CD14-positive monocyte (primary cell): Measurements from ENCODE around the gene MALL. TPM values are rescaled to one million over a fixed set of nuclear protein-coding genes. Genes with fewer than 3 reads are reported as not detected.

ENCODE experiments used
- DNase-seq, 3 donors: peaks; one replicate each; pipeline ENCODE4 v3.0.0-alpha.2; 2011 to 2022
- H2AFZ ChIP-seq: 2 replicates; pipeline ENCODE4 v1.6.0; 2012; ENCODE audit warnings: mild to moderate bottlenecking, low read depth, low read length, inconsistent platforms; ENCODE audit not compliant: insufficient read depth, poor library complexity, severe bottlenecking
- H3K27ac ChIP-seq, 2 donors: 1 replicate in 1 of 2; 2 replicates in 1 of 2; pipeline ENCODE4 v1.5.1; 2012 to 2013; ENCODE audit warnings: low read length in 2 of 2, control low read depth in 1 of 2, inconsistent platforms in 1 of 2, low read depth in 1 of 2, mild to moderate bottlenecking in 1 of 2
- H3K27me3 ChIP-seq, 2 donors: one replicate each; pipeline versions ENCODE4 v1.6.0 to v1.6.1; 2011 to 2013; ENCODE audit warnings: low read length in 2 of 2; ENCODE audit not compliant: control insufficient read depth in 2 of 2, insufficient read depth in 2 of 2
- H3K36me3 ChIP-seq, 2 donors: replicated peaks in 1 of 2; 1 replicate in 1 of 2; 2 replicates in 1 of 2; pipeline versions ENCODE4 v1.5.1 to v1.6.1; 2012 to 2013; ENCODE audit warnings: low read length in 2 of 2, control low read depth in 1 of 2, inconsistent platforms in 1 of 2, mild to moderate bottlenecking in 1 of 2; ENCODE audit not compliant: insufficient read depth in 2 of 2, control insufficient read depth in 1 of 2
- H3K4me1 ChIP-seq, 2 donors: 1 replicate in 1 of 2; 2 replicates in 1 of 2; pipeline versions ENCODE4 v1.5.1 to v1.6.1; 2012 to 2013; ENCODE audit warnings: low read length in 2 of 2, control low read depth in 1 of 2, inconsistent platforms in 1 of 2, mild to moderate bottlenecking in 1 of 2, moderate library complexity in 1 of 2; ENCODE audit not compliant: insufficient read depth in 2 of 2, control insufficient read depth in 1 of 2
- H3K4me2 ChIP-seq: replicated peaks from 2 replicates; pipeline ENCODE3; 2012; ENCODE audit warnings: low read length, moderate library complexity, mild to moderate bottlenecking; ENCODE audit not compliant: poor library complexity, severe bottlenecking; ENCODE audit errors: extremely low read depth
- H3K4me3 ChIP-seq, 3 experiments: fragments of 200-600 bp in 1 of 3; sonication (generic) in 1 of 3; replicated peaks in 1 of 3; 1 replicate in 2 of 3; 2 replicates in 1 of 3; pipeline ENCODE4 v1.5.1; 2011 to 2013; ENCODE audit warnings: low read length in 3 of 3, mild to moderate bottlenecking in 3 of 3, control low read depth in 2 of 3, low read depth in 2 of 3, inconsistent platforms in 1 of 3, moderate library complexity in 1 of 3
- H3K79me2 ChIP-seq: 2 replicates; pipeline ENCODE4 v1.6.0; 2012; ENCODE audit warnings: mild to moderate bottlenecking, control low read depth, inconsistent platforms, low read length, moderate library complexity; ENCODE audit not compliant: insufficient read depth
- H3K9ac ChIP-seq: 2 replicates; pipeline ENCODE4 v1.6.0; 2017; ENCODE audit warnings: low read length, mild to moderate bottlenecking; ENCODE audit not compliant: insufficient read depth, poor library complexity, severe bottlenecking
- H3K9me3 ChIP-seq, 2 donors: replicated peaks in 1 of 2; 1 replicate in 1 of 2; 2 replicates in 1 of 2; pipeline versions ENCODE4 v1.5.1 to v1.6.1; 2012 to 2013; ENCODE audit warnings: low read length in 2 of 2, control low read depth in 1 of 2; ENCODE audit not compliant: control insufficient read depth in 1 of 2, insufficient read depth in 1 of 2
- H4K20me1 ChIP-seq: 2 replicates; pipeline ENCODE4 v1.6.0; 2012; ENCODE audit warnings: mild to moderate bottlenecking, low read length, control low read depth, moderate library complexity; ENCODE audit not compliant: insufficient read depth
- H3K27ac Mint-ChIP-seq, 7 donors: one replicate each; pipeline ENCODE4 v1.8.0; 2020; ENCODE audit warnings: mild to moderate bottlenecking in 7 of 7, mixed read lengths in 7 of 7, moderate library complexity in 6 of 7, inconsistent platforms in 2 of 7
- H3K27me3 Mint-ChIP-seq, 3 donors: one replicate each; pipeline ENCODE4 v1.8.0; 2021 to 2022; ENCODE audit warnings: low read depth in 3 of 3, mild to moderate bottlenecking in 3 of 3, mixed read lengths in 3 of 3, moderate library complexity in 3 of 3, inconsistent platforms in 1 of 3
- H3K36me3 Mint-ChIP-seq, 2 donors: one replicate each; pipeline ENCODE4 v1.8.0; 2020; ENCODE audit warnings: mixed read lengths in 2 of 2, inconsistent platforms in 1 of 2, mild to moderate bottlenecking in 1 of 2
- H3K4me1 Mint-ChIP-seq: one replicate; pipeline ENCODE4 v1.8.0; 2020; ENCODE audit warnings: mild to moderate bottlenecking, mixed read lengths
- H3K4me3 Mint-ChIP-seq, 2 donors: one replicate each; pipeline ENCODE4 v1.8.0; 2020; ENCODE audit warnings: mild to moderate bottlenecking in 2 of 2, mixed read lengths in 2 of 2, moderate library complexity in 1 of 2
- H3K9me3 Mint-ChIP-seq, 7 donors: one replicate each; pipeline ENCODE4 v1.8.0; 2020 to 2022; ENCODE audit warnings: mixed read lengths in 7 of 7, mild to moderate bottlenecking in 6 of 7, moderate library complexity in 6 of 7, inconsistent platforms in 2 of 7
- WGBS: methylation state at CpG from one replicate; pipeline ENCODE4 v1.1.5; 2013; ENCODE audit warnings: missing lambda C conversion rate; ENCODE audit not compliant: insufficient coverage; 5-methylcytosine and 5-hydroxymethylcytosine counted together
- intact Hi-C, 2 donors: fragments of 100-400 bp; cut with micrococcal nuclease; formaldehyde crosslinking; loops; one replicate each; pipeline versions ENCODE4 v1.15.0 to v1.15.1; 2023
- polyA plus RNA-seq, 3 donors: library from polyadenylated mRNA; depleted of rRNA in 1 of 3; unstranded in 2 of 3; stranded (reverse) in 1 of 3; fragments of 300-500 nt in 2 of 3; fragments of >200 nt in 1 of 3; fragmentation: Illumina TruSeq in 2 of 3; gene quantifications; 1 replicate in 2 of 3; 2 replicates in 1 of 3; pipeline ENCODE4 v1.2.3, GENCODE V29; 2012 to 2021
- TF ChIP-seq, protein P1 (sequence below): fragments of 200-600 bp; IDR thresholded peaks from one replicate; pipeline ENCODE4 v1.8.0; 2022; ENCODE audit warnings: antibody characterized with exemption, mild to moderate bottlenecking

MALL gene
- polyA plus RNA-seq, 3 donors = 0.12 TPM; not detected in 2

DNA sequence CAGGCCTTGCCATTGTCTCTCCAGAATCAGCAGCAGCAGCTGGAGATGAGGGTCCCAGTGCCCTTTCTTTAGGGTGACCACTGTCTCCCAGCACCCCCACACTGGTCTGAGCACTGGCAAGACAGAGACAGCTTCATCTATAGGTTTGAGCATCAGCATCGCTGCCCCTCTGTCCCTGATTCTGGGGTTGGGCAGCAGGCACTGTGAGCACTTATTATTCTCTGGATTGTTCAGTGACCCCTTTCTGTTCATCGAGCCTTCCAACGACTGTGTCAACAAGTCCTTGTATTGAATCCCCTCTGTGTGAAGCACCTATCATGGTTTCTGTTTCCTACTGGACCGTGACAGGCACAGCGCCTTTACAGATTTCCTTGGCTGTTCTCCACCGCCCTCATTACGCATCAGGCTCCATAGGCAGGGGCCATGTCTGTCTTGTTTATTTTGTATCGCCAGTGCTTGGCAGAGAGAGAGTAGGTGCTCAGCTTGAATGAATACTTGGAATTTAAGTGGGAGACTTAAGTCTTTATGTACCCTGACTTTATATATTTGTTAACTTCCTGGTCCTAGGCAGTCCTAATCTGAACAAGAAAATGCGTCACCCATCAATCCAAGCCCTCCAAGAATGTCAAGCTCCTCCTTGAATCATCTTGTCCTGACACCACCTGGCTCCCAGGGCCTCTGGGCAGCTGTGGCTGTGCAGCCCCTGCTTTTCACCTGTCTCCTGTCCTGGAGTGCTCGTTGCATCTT is 11.4 kb downstream of the MALL start:
- Histone ChIP-seq H3K79me2 (no peaks in the 10 kb centered on the region), H3K4me2 (no peak overlapping the region), H3K4me3 (no peak overlapping the region), H3K9me3 (no peaks in the 10 kb centered on the region), H2AFZ (no peak overlapping the region), H4K20me1 (no peaks in the 10 kb centered on the region), H3K9ac (no peak overlapping the region), H3K27ac (no peak overlapping the region), H3K36me3 (no peaks in the 10 kb centered on the region), H3K4me1 (peaks cover 11 to 22% of the 10 kb centered on the region in 2 donors), H3K27me3 (peaks cover 0 to 9% of the 10 kb centered on the region in 2 donors)
- intact Hi-C loops = no loop called here
- Mint-ChIP-seq H3K4me3 (no peak overlapping the region), H3K4me1 (peaks cover 16% of the 10 kb centered on the region), H3K27ac (peak overlapping the region in 1 of 7 donors; percentile 28), H3K36me3 (no peaks in the 10 kb centered on the region), H3K9me3 (peaks cover 0 to 6% (median 0%) of the 10 kb centered on the region in 7 donors), H3K27me3 (peaks cover 6 to 22% (median 9%) of the 10 kb centered on the region in 3 donors)
- TF ChIP-seq, protein P1, sequence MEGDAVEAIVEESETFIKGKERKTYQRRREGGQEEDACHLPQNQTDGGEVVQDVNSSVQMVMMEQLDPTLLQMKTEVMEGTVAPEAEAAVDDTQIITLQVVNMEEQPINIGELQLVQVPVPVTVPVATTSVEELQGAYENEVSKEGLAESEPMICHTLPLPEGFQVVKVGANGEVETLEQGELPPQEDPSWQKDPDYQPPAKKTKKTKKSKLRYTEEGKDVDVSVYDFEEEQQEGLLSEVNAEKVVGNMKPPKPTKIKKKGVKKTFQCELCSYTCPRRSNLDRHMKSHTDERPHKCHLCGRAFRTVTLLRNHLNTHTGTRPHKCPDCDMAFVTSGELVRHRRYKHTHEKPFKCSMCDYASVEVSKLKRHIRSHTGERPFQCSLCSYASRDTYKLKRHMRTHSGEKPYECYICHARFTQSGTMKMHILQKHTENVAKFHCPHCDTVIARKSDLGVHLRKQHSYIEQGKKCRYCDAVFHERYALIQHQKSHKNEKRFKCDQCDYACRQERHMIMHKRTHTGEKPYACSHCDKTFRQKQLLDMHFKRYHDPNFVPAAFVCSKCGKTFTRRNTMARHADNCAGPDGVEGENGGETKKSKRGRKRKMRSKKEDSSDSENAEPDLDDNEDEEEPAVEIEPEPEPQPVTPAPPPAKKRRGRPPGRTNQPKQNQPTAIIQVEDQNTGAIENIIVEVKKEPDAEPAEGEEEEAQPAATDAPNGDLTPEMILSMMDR = no peak
- no peak for DNase-seq
- WGBS = 96% methylated on average over 9 of the region's 10 CpGs

DNA sequence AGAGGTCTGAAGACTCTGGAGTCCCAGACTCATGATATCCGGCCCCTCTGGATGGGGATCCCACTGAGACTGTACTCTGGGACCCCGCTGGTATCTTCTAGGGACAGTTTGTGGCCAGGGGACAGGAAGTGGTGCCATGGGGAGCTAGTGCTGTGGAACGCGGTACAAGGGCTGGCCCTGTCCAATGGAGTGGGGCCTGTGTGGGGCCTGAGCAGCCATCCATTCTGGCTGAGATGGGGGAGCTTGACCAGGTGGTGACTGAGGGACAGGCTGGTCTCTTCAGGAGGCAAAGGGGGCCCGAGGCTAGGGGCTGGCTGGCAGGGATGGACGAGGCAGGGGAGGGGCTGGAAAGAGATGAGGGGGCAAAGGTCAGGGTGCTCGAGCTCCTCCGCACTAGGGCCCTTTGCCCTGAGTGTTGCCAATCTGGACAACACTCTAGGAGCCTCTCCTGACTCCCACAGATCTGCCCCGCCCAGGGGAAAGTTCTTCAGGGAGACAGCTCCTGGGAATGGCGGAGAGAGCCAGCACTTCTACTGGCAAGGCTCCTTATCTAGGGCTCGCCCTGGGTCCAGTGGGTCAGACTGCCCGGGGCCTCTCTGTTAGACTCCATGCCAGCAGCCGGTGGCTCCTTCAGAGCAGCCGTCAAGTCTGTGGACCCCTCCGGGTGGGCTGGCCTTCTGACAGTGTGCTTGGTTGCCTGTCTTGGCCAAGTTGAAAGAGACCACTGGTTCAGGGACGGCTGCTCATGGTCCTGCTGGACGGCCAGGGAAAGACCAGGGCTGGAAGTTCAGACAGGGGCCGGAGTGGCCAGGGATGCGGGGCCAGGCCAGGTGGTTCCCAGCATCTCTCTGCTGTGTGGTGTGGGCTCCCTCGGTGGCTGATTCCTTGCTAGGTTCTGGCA is 12.3 kb downstream of the MALL start:
- no peak for DNase-seq
- intact Hi-C loops = no loop called here
- H3K79me2 ChIP-seq = no peaks in the 10 kb centered on the region
- TF ChIP-seq, protein P1 = no peak
- Mint-ChIP-seq H3K27ac (peak overlapping the region in 1 of 7 donors; percentile 17), H3K27me3 (peaks cover 6 to 20% (median 9%) of the 10 kb centered on the region in 3 donors), H3K36me3 (no peaks in the 10 kb centered on the region), H3K9me3 (peaks cover 0 to 6% (median under 1%) of the 10 kb centered on the region in 7 donors), H3K4me1 (peaks cover 16% of the 10 kb centered on the region), H3K4me3 (no peak overlapping the region)
- peaks cover 11 to 22% of the 10 kb centered on the region in 2 donors for H3K4me1 ChIP-seq
- no peak overlapping the region for H3K4me3 ChIP-seq
- H4K20me1 ChIP-seq = no peaks in the 10 kb centered on the region
- no peak overlapping the region for H3K27ac ChIP-seq
- WGBS = 97% methylated on average over 16 of the region's 20 CpGs
- peaks cover 0 to 9% of the 10 kb centered on the region in 2 donors for H3K27me3 ChIP-seq
- no peaks in the 10 kb centered on the region for H3K9me3 ChIP-seq
- no peak overlapping the region for H3K9ac ChIP-seq
- H2AFZ ChIP-seq = no peak overlapping the region
- H3K4me2 ChIP-seq = no peak overlapping the region
- no peaks in the 10 kb centered on the region for H3K36me3 ChIP-seq
